DND-41 (cell line): ENCODE results near the gene SLC49A4.

Experiments used
- ATAC-seq: fragments of 200-7000 bp; cut with Tn5 transposase; 3 replicates; pipeline ENCODE4 v1.9.1; 2021; ENCODE audit warnings: low read depth; ENCODE audit not compliant: insufficient read depth
- DNase-seq: peaks from one replicate; pipeline ENCODE4 v3.0.0-alpha.2; 2020
- H2AFZ ChIP-seq: 2 replicates; pipeline ENCODE4 v1.6.0; 2012; ENCODE audit warnings: low read depth, low read length
- H3K27ac ChIP-seq: 2 replicates; pipeline ENCODE4 v1.5.1; 2012; ENCODE audit warnings: low read length, inconsistent platforms
- H3K27me3 ChIP-seq: fragments of 200-600 bp; sonication (generic); 2 replicates; pipeline ENCODE4 v1.6.0; 2012; ENCODE audit warnings: low read length, mild to moderate bottlenecking, inconsistent platforms; ENCODE audit not compliant: insufficient read depth, poor library complexity
- H3K36me3 ChIP-seq: 2 replicates; pipeline ENCODE4 v1.5.1; 2012; ENCODE audit warnings: low read length, inconsistent platforms; ENCODE audit not compliant: insufficient read depth
- H3K4me1 ChIP-seq: 2 replicates; pipeline ENCODE4 v1.5.1; 2012; ENCODE audit warnings: mild to moderate bottlenecking, low read length; ENCODE audit not compliant: insufficient read depth
- H3K4me2 ChIP-seq: 2 replicates; pipeline ENCODE4 v1.6.0; 2012; ENCODE audit warnings: mild to moderate bottlenecking, moderate library complexity, low read length, inconsistent platforms; ENCODE audit not compliant: insufficient read depth
- H3K4me3 ChIP-seq, 2 experiments: fragments of 200-600 bp in 1 of 2; shearing (Covaris generic) in 1 of 2; 2 replicates each; pipeline ENCODE4 v1.5.1; 2012 to 2016; ENCODE audit warnings: inconsistent platforms in 2 of 2, low read length in 2 of 2, mild to moderate bottlenecking in 2 of 2, low read depth in 1 of 2, moderate library complexity in 1 of 2
- H3K79me2 ChIP-seq: 2 replicates; pipeline ENCODE4 v1.6.0; 2012; ENCODE audit warnings: low read length, inconsistent platforms; ENCODE audit not compliant: insufficient read depth
- H3K9ac ChIP-seq: 2 replicates; pipeline ENCODE4 v1.6.0; 2012; ENCODE audit warnings: low read depth, mild to moderate bottlenecking, inconsistent platforms, low read length, moderate library complexity
- H3K9me3 ChIP-seq: 2 replicates; pipeline ENCODE4 v1.5.1; 2012; ENCODE audit warnings: low read length, moderate library complexity, mild to moderate bottlenecking, inconsistent platforms; ENCODE audit not compliant: insufficient read depth, severe bottlenecking
- H4K20me1 ChIP-seq: 2 replicates; pipeline ENCODE4 v1.6.0; 2012; ENCODE audit warnings: low read length; ENCODE audit not compliant: insufficient read depth
- CTCF ChIP-seq: IDR thresholded peaks from 2 replicates; pipeline ENCODE4 v1.5.1; 2012; ENCODE audit warnings: borderline replicate concordance, low read length, moderate library complexity, mild to moderate bottlenecking; ENCODE audit not compliant: poor library complexity, severe bottlenecking; ENCODE audit errors: extremely low read depth
- EZH2 ChIP-seq: IDR thresholded peaks from 3 replicates; pipeline ENCODE4 v1.6.1; 2012; ENCODE audit warnings: borderline replicate concordance, low read depth, mild to moderate bottlenecking, moderate library complexity, low read length, inconsistent platforms; ENCODE audit not compliant: severe bottlenecking

Gene SLC49A4

GRCh38 chr3:122824465-122825381 is 29.9 kb downstream of the SLC49A4 start:
- Histone ChIP-seq H3K36me3 (peaks cover 6% of the 10 kb centered on the region; the same call in 1 of the 2 replicates), H3K79me2 (no peaks in the 10 kb centered on the region), H3K9me3 (no peaks in the 10 kb centered on the region), H2AFZ (no peak overlapping the region), H3K9ac (no peak overlapping the region), H3K4me2 (no peak overlapping the region), H3K27me3 (no peaks in the 10 kb centered on the region), H3K27ac (no peak overlapping the region), H3K4me3 (no peak overlapping the region), H3K4me1 (no peaks in the 10 kb centered on the region), H4K20me1 (no peaks in the 10 kb centered on the region)
- no peak for ATAC-seq
- DNase-seq: no peak
- TF ChIP-seq EZH2 (no peak), CTCF (no peak)

GRCh38 chr3:122825460-122825859 is 30.6 kb downstream of the SLC49A4 start:
- TF ChIP-seq CTCF: no peak
- TF ChIP-seq EZH2: no peak
- H3K27ac ChIP-seq: no peak overlapping the region
- no peaks in the 10 kb centered on the region for H3K9me3 ChIP-seq
- no peak overlapping the region for H3K4me3 ChIP-seq
- DNase-seq: no peak
- no peaks in the 10 kb centered on the region for H3K79me2 ChIP-seq
- H3K4me1 ChIP-seq: no peaks in the 10 kb centered on the region
- no peak overlapping the region for H3K4me2 ChIP-seq
- H2AFZ ChIP-seq: no peak overlapping the region
- no peaks in the 10 kb centered on the region for H3K27me3 ChIP-seq
- no peak overlapping the region for H3K9ac ChIP-seq
- H3K36me3 ChIP-seq: peaks cover 6% of the 10 kb centered on the region; the same call in 1 of the 2 replicates
- ATAC-seq: no peak
- no peaks in the 10 kb centered on the region for H4K20me1 ChIP-seq

- Histone ChIP-seq H3K4me3 (no peak overlapping the region), H3K36me3 (peaks cover 6% of the 10 kb centered on the region; the same call in 1 of the 2 replicates), H3K9ac (no peak overlapping the region), H3K9me3 (no peaks in the 10 kb centered on the region), H3K4me1 (no peaks in the 10 kb centered on the region), H3K27ac (no peak overlapping the region), H3K79me2 (no peaks in the 10 kb centered on the region), H4K20me1 (no peaks in the 10 kb centered on the region), H2AFZ (no peak overlapping the region), H3K27me3 (no peaks in the 10 kb centered on the region), H3K4me2 (no peak overlapping the region)
- TF ChIP-seq CTCF (no peak), EZH2 (no peak)
- DNase-seq (no peak), ATAC-seq (no peak)
Measured at GRCh38 chr3:122826278-122826677, 31.4 kb downstream of the SLC49A4 start.
